Articular chondrocyte of knee joint (primary cell): ENCODE results near the gene IFNAR1. TPM values are rescaled to one million over a fixed set of nuclear protein-coding genes. Genes with fewer than 3 reads are reported as not detected.

Experiments used
- total RNA-seq: library from RNA; depleted of rRNA; stranded (reverse); fragments of >200 nt; gene quantifications from 2 replicates; pipeline ENCODE4 v1.2.3, GENCODE V29; 2012

Gene IFNAR1
- 35.4 and 38.8 TPM in 2 replicates for total RNA-seq

DNA sequence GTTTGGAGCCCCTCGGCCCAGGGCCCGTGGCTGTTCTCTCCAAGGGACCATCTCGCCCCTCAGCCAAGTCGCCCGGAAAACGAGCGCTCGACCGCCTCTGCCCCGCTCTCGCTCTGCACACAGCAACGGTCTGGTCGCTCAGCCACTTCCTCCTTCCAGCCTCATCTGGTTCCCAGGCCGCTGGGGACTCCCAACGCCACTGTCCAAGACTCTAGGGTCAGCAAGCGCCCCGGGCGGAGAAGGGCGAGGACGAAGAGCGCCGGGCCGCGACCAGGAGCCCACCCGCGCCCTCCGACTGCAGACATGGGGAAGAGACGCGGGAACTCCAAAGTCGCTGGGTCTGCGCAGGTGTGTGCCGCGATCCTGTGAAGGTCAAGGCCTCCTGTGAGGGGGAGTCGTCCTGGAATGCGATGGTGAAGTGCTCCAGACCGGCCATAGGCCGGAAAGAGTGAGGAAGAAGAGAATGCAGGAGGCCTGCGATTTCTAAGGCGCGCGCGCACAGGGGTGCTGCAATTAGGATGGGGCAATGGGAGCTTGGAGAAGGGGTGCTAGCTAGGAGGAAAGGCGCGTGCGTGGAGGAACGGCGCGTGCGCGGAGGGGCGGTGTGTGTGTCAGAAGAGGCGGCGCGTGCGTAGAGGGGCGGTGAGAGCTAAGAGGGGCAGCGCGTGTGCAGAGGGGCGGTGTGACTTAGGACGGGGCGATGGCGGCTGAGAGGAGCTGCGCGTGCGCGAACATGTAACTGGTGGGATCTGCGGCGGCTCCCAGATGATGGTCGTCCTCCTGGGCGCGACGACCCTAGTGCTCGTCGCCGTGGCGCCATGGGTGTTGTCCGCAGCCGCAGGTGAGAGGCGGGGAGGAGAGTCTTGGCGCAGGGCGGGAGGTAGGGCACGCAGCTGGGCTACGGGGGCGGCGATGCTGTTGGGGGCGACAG is at the start of gene IFNAR1:
TSS of gene IFNAR1 (plus strand) at position 680 of the 931 bp plus-strand sequence. CDS start at position 766, 86 bp downstream.

GRCh38 chr21:33403128-33403785 is 78.5 kb downstream of the IFNAR1 start, which contains the start of gene IFNGR2:
TSS of gene IFNGR2 (plus strand) at chr21:33403413. CDS start at chr21:33403544, 131 bp downstream.

Other genes with a start within 250 kb of the IFNAR1 start
- gene IFNAR2, start 95.0 kb upstream of the IFNAR1 start, total RNA-seq: 7.2 and 7.9 TPM in 2 replicates
- gene IL10RB, start 58.6 kb upstream of the IFNAR1 start, total RNA-seq: 60.6 and 65.7 TPM in 2 replicates
- gene IFNGR2, start 78.4 kb downstream of the IFNAR1 start, total RNA-seq: 38.2 and 40.9 TPM in 2 replicates
- 39.3 and 43.4 TPM in 2 replicates for gene TMEM50B, start 155.0 kb downstream of the IFNAR1 start, total RNA-seq
- gene DNAJC28, start 166.7 kb downstream of the IFNAR1 start, total RNA-seq: 3.1 and 3.5 TPM in 2 replicates
- 78.7 and 95.1 TPM in 2 replicates for gene GART, start 217.1 kb downstream of the IFNAR1 start, total RNA-seq
- 147 and 169 TPM in 2 replicates for gene SON, start 218.1 kb downstream of the IFNAR1 start, total RNA-seq